Activated naive CD4-positive, alpha-beta T cell treated with anti-CD3 and anti-CD28 coated beads, Interleukin-2, amount 10 ng/mL, durations not matched to agents 5 hours and 36 hours (primary cell): ENCODE results near the gene MGP. TPM values are rescaled to one million over a fixed set of nuclear protein-coding genes. Genes with fewer than 3 reads are reported as not detected.

ENCODE experiments used
- total RNA-seq, 2 experiments: library from RNA; stranded (reverse); gene quantifications; one replicate each; pipeline ENCODE4 v1.2.3, GENCODE V29; 2021

MGP gene
- not detected for total RNA-seq

DNA sequence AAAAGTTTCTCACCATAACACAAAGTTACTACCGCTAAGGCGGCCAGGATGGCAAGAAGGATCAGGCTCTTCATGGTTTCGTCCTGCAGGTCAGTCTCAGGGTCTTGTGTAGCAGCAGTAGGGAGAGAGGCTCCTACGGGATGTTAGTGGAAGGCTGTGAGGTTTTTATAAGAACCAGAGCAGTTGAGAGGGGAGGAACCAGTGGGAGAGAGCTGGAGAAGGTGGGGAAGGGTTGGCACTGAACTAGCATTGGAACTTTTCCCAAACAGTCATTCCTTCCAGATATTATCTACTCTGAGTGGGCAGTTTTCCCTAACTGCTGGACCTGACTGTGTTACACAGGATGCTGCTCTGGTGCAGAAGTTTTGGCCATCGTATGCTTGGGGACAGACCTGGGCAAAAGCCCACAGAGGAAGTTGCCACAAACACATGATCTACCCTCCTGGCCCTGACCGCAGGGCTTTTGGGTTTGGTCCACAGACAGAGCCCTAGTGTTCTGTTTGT is at the start of gene MGP:
Gene MGP, minus strand, starts transcription at position 137 of the 504 bp plus-strand sequence. Its CDS starts 63 bp downstream, at position 74.

GRCh38 chr12:14843425-14843887 is 42.2 kb downstream of the MGP start, which contains the start of gene ART4:
ART4 (minus strand) TSS chr12:14843526; CDS start chr12:14843113, 413 bp downstream.

Other genes starting within 250 kb of the MGP start
- not detected for gene GUCY2C, start 189.3 kb downstream of the MGP start, total RNA-seq
- 10 to 100 TPM; 74.3 to 79.4 TPM for gene WBP11, start 82.4 kb downstream of the MGP start, total RNA-seq
- under 1 TPM; 0.66 to 0.87 TPM for gene C12orf60, start 82.2 kb downstream of the MGP start, total RNA-seq
- gene SMCO3, start 71.7 kb downstream of the MGP start, total RNA-seq: not detected
- gene ART4, start 42.3 kb downstream of the MGP start, total RNA-seq: not detected
- gene ERP27, start 52.7 kb upstream of the MGP start, total RNA-seq: 10 to 100 TPM; 11.1 to 12.9 TPM
- gene ARHGDIB, start 75.7 kb upstream of the MGP start, total RNA-seq: 1,000 to 10,000 TPM; 1,398 to 1,400 TPM
- not detected for gene PDE6H, start 87.2 kb upstream of the MGP start, total RNA-seq